GM18907 (cell line): ENCODE results near the gene MYO9B.

Experiments
- ATAC-seq: cut with Tn5 transposase; IDR thresholded peaks from one replicate; pipeline ENCODE4 v1.9.1; 2021; ENCODE audit warnings: mild to moderate bottlenecking, moderate library complexity; ENCODE audit not compliant: unreplicated experiment

The MYO9B gene

GRCh38 chr19:17237747-17238706, 162.4 kb downstream of the MYO9B start:
- ATAC-seq = no peak

DNA sequence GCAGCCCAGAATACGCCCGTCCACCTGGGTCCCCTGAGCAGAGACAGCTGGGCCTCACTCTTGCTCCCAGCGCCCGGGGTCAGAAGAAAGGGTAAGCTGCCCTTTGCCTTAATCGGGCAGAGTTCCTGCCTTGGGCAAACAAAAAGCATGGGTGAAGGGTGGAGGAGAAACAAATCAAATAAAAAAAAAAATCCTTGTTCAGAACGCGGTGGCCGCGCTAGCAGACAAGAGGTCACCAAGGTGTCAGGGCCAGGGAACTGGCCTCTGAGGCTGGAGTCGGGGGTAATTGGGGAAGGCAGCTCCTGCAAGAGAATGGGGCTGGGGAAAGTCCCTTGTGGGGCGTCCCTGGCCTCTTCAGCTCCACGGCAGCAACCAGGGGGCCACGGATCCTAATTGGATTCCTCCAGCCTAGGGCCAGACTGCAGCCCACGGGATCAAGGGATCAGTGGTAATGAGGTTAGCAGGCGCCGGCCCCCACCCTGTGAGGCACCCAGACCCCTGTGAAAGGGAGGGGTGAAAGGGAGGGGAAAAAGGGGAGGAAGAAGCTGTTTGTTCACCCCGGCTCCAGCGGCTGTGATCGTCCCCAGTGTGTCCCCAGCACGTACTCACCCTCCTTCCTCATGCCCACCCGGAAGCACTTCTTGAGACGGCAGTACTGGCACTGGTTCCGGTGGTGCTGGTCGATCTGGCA, 164.6 kb downstream of the MYO9B start:
- no peak for ATAC-seq

DNA sequence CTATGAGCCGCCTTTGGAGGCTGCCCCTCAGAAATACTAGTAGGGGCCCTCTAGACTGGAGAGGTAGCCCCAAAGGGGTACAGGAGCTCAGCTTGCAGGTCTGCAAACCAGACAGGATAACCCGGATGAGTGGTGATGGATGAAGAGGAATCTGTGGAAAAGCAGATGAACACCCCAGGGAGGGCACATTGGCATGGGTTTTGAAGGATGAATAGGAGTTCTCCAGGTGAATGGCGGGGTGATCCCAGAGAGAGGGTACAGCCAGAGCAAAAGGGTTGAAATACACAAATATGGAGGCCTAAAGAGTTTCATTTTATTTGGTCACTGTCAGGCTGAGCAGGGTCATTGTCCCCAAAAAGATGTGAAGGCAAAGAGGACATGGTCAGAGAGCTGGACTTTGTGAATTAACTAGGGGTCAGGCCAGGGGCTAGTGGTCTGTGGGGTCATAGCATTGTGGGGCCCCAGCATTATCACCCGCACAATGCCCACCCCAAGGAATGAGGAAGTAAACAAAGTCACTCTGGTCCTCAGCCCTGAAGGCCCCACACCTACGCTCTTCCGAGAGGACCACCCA, 165.3 kb downstream of the MYO9B start:
- ATAC-seq = no peak

DNA sequence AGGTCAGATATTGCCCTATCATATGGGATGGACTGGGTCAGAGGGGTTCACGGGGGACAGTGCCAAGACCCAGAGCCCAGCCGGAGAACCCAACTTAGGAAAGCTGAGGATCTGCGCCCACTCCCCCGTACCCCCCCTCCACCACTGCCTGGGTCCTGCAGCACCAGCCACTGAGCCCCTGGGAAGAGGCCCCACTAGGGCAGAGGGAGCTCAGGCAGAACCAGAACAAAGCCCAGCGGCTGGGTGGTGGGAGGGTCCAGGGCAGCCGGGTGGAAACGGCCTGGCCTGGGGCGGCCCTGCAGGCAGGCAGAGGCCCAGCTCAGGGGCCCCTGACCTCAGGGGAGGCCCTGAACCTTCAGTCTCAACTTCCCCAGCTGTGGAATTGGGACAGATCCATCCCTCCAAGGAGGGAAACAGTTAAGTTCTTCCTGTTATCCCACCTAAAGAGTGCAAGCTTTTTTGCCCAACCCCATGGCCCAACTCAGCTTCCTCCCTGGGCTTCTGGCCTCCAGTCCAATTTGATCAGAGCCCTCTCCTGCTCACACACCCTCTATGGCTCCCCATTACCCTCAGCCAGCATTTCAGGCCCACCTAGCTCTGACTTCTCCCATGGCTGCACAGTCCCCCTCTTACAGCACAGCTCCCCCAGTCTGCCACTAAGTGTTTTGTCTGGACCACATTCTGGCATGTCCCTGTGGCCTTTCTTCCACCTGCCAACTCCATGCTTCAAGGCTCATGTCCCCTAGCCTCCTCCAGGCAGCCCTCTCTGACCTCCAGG, 167.0 kb downstream of the MYO9B start:
- no peak for ATAC-seq

GRCh38 chr19:17243211-17243829, 167.7 kb downstream of the MYO9B start:
- no peak for ATAC-seq

GRCh38 chr19:17243830-17244617, 168.4 kb downstream of the MYO9B start:
- ATAC-seq = no peak

DNA sequence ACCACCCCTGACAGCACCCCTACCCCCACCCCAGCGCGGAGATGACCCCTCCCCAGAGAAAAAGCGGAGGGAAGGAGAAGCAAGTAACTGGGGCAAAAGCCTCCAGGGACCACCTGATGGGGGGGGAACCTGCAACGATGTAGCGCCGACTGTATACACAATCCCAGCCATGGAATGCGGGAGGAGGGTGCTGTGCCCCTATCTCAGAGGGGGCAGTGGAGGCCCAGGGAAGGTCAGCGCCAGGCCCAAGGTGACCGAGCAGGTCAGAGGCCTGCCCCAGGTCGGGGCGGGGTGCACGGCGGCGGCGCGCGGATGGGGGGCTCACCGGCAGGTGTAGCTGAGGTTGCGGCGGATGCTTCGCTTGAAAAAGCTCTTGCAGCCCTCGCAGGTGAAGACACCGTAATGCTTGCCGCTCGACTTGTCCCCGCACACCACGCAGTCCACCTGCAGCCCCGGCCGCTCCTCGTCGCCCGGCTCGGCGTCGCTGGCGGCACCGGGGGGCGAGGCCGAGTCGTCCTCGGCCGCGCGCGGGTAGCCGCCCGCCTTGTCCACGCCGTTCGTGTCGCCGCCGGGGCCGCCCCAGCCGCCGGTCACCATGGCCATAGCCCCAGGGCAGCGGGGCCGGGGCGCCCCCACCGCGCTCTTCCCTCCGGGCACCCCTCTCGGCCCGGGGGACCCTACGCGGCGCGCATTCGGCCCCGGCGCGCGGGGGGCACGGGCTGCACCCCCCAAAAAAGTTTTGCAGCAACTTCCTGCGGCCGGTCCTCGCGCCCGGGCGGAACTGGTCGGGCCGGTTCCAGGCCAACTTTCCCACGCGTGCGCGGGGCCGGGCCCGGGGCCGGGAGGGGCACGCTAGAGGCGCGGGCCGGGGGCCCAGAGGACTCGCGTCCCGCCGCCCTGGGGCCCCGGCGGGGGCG, 169.3 kb downstream of the MYO9B start:
- ATAC-seq = peak; percentile 10

DNA sequence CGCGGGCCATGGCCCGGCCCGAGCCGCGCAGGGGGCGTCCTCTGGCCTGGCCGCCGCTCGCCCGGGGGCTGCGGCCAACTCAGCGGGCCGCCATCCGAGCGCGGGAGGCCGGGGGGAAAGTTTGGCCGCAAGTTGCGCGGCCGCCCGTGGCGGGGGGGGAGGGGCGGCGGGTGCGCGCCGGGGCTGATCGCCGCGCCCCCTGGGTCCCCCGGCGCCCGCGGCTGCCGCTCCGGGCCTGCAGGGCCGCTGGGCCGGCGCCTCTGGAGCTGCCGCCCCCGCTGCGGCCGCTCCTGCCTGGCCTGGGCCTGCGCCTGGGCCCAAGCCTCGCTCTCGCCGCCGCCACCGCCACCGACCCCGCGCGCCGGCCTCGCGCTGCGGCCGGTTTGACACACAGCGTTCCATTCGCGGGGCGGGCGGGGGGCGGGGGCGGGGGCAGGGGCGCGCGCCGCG, 170.0 kb downstream of the MYO9B start, which contains the start of gene NR2F6:
TSS of gene NR2F6 (minus strand) at position 385 of the 450 bp plus-strand sequence. CDS start 699 bp downstream, outside the sequence.
- ATAC-seq = no peak

GRCh38 chr19:17246681-17247425, 171.3 kb downstream of the MYO9B start:
- ATAC-seq = no peak

DNA sequence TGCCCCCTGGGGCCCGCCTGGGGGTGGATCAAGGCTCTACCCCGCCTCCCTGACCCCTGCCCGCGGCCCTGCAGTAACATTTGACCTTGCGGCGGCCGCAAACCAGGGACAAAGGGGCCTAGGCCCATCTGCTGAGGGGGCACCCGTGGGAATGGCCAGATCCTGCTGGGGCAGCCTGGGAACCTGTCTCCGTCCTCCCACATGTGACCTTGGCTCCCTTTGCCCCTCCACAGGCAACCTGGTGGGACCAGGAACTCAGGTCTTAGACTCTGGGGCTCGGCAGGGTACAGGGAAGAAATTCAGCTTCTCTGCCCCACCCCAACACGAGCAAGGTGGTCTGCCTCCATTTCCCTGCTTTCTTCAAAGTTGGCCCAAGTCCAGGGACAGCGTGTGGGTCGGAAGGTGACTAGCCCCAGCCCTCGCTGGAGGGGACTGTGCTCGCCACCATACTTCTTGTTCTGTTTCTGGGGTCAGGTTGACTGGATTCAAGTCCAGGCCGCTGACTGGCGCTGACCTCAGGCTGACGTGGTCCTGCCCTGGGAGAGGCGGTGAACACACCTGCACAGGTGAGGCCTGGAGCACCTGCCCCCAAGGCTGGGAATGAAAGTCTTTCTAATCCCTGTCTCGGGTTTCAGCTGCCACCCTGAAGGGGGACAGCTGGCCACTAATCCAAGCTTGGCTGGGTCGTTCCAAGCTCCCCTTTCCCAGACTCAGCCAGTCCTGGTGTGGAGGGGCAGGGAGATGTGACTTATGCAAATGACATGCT, 172.6 kb downstream of the MYO9B start:
- no peak for ATAC-seq

DNA sequence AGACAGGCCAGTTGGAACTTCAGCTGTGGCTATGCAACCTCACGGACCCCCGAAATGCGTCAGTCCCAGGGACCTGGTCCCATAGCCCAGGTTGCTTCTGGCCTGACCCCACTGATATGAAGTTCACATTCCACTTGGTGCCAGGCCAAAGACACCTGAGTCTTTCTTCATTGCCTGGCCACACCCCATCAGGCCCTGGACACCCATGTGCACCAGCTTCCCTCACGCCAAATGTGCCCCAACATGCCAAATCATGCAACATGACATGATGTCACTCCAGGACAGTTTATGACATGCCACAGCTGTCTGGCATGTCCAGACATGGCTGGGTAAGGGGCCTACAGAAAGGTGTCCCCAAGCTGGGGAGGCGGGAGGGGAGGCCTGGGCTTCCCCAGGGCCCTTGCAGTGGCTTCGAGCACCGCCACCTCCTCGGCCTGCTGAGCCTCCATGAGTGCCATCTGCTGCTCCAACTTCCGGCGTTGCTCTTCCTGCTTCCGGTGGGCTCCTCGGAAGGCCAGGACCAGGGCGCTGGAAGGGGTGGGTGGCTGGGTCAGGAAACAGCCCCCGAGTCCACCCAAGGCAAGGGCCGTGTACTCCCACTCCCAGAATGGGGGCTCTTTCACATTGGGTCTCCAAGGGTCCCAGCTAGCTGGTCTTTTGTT, 174.4 kb downstream of the MYO9B start:
- ATAC-seq = no peak

DNA sequence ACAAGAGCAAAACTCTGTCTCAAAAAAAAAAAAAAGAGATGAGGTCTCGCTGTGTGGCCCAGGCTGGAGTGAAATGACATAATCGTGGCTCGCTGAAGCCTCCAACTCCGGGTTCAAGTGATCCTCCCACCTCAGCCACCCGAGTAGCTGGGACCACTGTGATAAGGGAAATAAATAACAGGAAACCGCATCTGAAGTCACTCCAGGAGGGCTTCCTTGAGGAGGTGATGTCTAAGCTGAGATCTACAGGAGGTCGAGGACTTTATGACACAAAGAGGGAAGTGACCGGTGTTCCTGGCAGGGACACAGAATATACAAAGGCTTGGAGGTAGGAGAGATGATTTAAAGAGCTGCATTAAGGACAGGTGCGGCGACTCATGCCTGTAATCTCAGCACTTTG, 179.1 kb downstream of the MYO9B start:
- ATAC-seq = no peak

DNA sequence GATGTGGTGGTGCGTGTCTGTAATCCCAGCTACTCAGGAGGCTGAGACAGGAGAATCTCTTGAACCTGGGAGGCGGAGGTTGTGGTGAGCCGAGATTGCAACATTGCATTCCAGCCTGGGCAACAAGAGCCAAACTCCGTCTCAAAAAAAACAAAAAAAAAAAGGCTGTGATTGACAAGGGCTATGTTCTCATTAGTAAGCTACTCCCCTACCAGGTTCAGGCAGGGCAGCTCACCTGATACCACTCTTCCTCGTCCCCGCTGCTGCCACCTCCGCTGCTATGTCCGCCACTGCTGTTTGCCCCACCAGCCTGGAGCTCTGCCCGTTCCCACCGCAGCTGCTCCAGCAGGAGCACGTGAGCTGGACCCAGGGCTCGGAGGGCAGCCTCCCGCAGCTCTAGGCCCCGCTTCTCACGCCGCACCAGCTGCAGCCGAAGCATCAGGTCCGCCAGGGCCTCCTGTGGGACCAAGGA, 179.6 kb downstream of the MYO9B start:
- no peak for ATAC-seq

- no peak for ATAC-seq
Measured at GRCh38 chr19:17256130-17256529, 180.6 kb downstream of the MYO9B start.

GRCh38 chr19:17259118-17259780, 183.7 kb downstream of the MYO9B start:
- no peak for ATAC-seq

DNA sequence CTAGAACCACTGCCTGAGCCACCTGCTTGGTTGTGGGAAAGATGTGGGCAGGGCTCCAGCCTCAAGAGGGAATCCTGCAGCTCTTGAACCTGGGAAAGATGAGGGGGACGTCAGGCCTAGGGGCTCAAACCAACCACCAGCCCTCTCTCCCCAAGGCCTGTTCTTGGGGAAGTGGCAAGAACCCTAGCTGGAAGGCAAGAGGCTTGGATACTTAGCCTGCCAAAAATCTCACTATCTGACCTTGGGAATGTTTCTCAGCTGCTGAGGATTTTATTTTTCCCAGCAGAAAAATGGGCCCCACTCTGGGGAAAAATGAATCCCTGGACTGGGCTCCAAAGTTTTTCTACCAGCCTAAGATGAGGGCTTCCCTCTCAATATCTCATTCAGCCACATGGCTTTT, 184.4 kb downstream of the MYO9B start:
- ATAC-seq = no peak
